ENCODE results near the gene MFRP.

MFRP gene

DNA sequence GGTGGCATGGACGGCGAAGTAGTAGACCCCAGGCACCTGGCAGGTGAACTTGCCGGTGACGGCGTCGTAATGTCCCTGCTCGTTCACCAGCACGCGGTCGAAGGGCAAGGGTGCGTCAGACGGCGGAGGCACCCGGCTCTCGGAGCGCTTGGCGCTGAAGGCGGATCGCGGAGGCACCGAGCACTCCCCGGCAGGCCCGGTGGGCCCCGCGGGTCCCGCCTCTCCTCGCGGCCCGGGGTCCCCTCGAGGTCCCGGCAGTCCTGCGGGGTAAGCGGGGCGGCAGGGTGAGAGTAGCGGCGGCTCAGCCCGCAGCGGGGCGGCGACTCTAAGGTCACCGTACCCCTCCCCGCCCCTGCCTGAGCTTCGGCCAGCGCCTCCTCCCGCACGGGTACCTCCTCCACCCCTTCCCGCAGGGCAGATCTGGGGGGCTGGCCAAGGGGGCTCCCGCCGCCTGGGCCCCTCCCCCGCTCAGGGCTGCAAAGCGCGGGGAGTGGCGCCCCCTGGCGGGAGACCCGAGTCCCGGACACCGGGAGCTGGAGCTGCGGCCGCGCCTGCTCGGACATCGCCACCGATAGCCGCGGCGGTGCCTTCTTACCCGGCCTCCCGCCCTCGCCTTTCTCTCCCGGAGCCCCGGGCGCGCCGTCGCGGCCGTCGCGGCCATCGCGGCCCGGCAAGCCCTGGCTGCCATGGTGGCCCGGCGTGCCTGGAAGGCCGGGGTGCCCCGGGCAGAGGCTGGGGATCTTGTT is 6.7 kb downstream of the MFRP start:
- Mint-ChIP-seq H3K36me3 (peaks cover 9 to 32% of the 10 kb centered on the region in 2 donors), H3K27ac (no peak overlapping the region), H3K9me3 (no peaks in the 10 kb centered on the region), H3K27me3 (peaks cover 50 to 56% of the 10 kb centered on the region in 2 donors), H3K4me3 (peak overlapping the region; percentile 54 to 68), H3K4me1 (peaks cover 36 to 61% of the 10 kb centered on the region in 2 donors)
- ATAC-seq (replicated peaks) (peak; percentile 26 to 40), DNase-seq (no peak)

DNA sequence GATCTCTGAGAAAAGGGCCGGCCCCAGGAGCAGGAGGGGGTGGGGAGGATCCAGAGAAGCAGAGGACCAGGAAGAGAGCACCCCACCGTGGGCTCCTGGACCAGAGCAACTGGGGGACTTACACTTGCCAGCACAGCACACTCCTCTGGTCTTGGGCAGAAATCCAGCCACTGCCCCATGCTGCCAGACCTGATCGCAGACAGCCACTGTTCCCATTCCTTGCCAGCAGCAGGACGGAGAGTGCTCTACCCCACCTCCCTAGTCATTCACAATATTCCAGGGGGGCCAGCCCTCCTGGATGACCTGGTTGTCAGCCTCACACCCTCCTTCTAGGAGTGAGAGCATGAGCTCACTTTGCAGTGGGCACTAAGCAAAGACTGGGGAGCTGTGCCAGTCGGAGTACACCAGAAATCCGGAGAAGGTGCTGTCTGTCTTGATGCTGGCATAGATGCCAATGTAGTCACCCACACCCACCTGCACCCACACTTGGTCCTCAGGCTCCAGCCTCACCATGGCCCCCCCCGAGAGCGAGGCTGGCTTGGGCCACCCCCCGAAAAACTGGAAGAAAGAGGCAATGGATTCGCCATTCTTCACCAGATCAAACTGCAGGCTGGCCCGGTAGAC is 7.4 kb downstream of the MFRP start:
- no peak for DNase-seq
- H3K4me1 Mint-ChIP-seq, result peaks cover 36 to 62% of the 10 kb centered on the region in 2 donors

DNA sequence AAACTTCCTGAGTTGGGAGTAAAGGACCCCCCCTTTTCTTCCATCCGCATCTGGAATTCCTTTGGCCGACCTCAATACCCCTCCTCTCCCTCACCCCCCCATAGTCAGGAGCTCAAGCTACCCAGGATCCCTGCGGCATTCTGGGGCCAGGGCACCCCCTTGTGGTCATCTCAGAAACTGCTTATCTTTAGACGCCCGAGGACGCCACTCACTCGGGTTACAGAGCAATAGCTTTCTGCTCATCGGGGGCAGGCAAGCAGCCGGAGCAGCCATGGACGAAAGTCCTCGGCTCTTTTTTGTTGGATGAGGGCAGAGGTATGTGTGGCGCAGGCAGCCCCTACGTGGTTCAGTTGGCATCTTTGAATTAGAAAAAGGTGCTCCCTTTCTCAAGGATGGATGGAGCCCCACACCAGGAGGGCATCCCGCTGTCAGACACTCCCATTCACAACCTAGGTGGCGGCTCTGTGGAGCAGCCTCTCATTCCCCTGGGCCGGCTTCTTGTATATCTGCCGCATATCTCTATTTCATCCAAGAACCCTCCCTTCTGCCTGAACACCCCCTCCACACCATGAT is 8.1 kb downstream of the MFRP start:
- peaks cover 38 to 44% of the 10 kb centered on the region in 2 donors for H3K27me3 Mint-ChIP-seq
- H3K9me3 Mint-ChIP-seq, result no peaks in the 10 kb centered on the region
- ATAC-seq (replicated peaks) (peak in 1 of 2 donors; percentile 31), DNase-seq (no peak)
- peaks cover 36 to 62% of the 10 kb centered on the region in 2 donors for H3K4me1 Mint-ChIP-seq
- no peak overlapping the region for H3K4me3 Mint-ChIP-seq
- peak overlapping the region; percentile 9 for H3K27ac Mint-ChIP-seq
- peaks cover 9 to 32% of the 10 kb centered on the region in 2 donors for H3K36me3 Mint-ChIP-seq

More for the DNA sequence above, 7.4 kb downstream of the MFRP start:
- no peak for ATAC-seq (replicated peaks)
- Mint-ChIP-seq H3K9me3 (no peaks in the 10 kb centered on the region), H3K27ac (no peak overlapping the region), H3K4me3 (peak overlapping the region; percentile 54 to 68), H3K27me3 (peaks cover 44 to 50% of the 10 kb centered on the region in 2 donors), H3K36me3 (peaks cover 9 to 32% of the 10 kb centered on the region in 2 donors)

DNA sequence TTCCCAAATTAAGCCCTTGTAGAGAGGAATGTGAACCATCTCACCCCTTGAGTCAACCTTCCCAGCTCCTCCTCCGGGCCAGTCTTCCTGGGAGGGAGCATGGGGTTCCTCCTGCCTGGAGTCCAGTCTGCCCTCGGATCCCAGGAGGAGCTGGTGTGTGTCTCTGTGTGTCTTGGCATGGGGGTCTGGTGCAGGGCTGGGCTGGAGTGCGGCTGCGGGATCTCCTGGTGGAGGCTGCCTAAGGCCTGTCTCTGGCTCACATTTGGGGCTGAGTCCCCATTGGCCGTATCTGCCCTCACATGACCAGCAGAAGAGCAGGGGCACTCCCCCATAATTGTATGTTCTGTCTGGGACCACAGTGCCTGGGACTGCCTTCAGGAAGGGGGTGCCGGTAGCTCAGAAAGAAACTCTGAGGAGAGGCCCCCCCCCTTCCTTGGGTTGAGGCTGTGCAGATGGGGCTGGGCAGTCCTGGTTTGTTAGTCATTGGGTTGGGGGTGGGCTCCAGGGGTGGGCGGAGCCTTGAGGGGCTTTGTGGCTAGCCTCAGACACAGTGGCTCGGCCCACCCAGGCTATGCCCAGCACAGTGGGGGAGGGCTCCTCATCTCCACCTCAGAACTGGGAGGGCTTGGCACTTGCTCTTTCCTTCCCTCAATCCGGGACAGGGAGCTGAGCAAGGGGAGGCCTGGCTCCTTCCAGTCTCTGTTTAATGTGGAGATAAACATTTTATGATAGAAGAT is 8.8 kb downstream of the MFRP start:
- peaks cover 9 to 32% of the 10 kb centered on the region in 2 donors for H3K36me3 Mint-ChIP-seq
- no peak overlapping the region for H3K4me3 Mint-ChIP-seq
- no peak overlapping the region for H3K27ac Mint-ChIP-seq
- DNase-seq (no peak), ATAC-seq (replicated peaks) (no peak)
- H3K4me1 Mint-ChIP-seq, result peaks cover 38 to 62% of the 10 kb centered on the region in 2 donors
- H3K9me3 Mint-ChIP-seq, result no peaks in the 10 kb centered on the region
- peaks cover 32 to 37% of the 10 kb centered on the region in 2 donors for H3K27me3 Mint-ChIP-seq

- H3K27ac Mint-ChIP-seq, result no peak overlapping the region
- peaks cover 25 to 31% of the 10 kb centered on the region in 2 donors for H3K27me3 Mint-ChIP-seq
- peaks cover 9 to 32% of the 10 kb centered on the region in 2 donors for H3K36me3 Mint-ChIP-seq
- no peak for ATAC-seq (replicated peaks)
- no peaks in the 10 kb centered on the region for H3K9me3 Mint-ChIP-seq
- H3K4me1 Mint-ChIP-seq, result peaks cover 40 to 62% of the 10 kb centered on the region in 2 donors
- DNase-seq, result no peak
- H3K4me3 Mint-ChIP-seq, result no peak overlapping the region
These were observed 9.6 kb downstream of the MFRP start for GRCh38 chr11:119336744-119337469.

- Mint-ChIP-seq H3K27ac (peak overlapping the region; percentile 99), H3K4me3 (peak overlapping the region; percentile 90 to 99), H3K36me3 (peaks cover 9 to 32% of the 10 kb centered on the region in 2 donors), H3K4me1 (peaks cover 33 to 52% of the 10 kb centered on the region in 2 donors), H3K27me3 (peaks cover 16 to 21% of the 10 kb centered on the region in 2 donors), H3K9me3 (no peaks in the 10 kb centered on the region)
- no peak for ATAC-seq (replicated peaks)
- DNase-seq, result no peak
These were observed 10.6 kb downstream of the MFRP start for GRCh38 chr11:119335655-119336543.

- ATAC-seq (replicated peaks), result no peak
- no peak for DNase-seq
- Mint-ChIP-seq H3K4me3 (peak overlapping the region; percentile 90 to 99), H3K4me1 (peaks cover 31 to 48% of the 10 kb centered on the region in 2 donors), H3K27ac (peak overlapping the region; percentile 99), H3K27me3 (peaks cover 15 to 17% of the 10 kb centered on the region in 2 donors), H3K36me3 (peaks cover 9 to 32% of the 10 kb centered on the region in 2 donors), H3K9me3 (no peaks in the 10 kb centered on the region)
These were observed 11.3 kb downstream of the MFRP start for GRCh38 chr11:119335091-119335654.

- peak; percentile 97 to 98 for ATAC-seq (replicated peaks)
- peaks cover 30 to 46% of the 10 kb centered on the region in 2 donors for H3K4me1 Mint-ChIP-seq
- DNase-seq, result peak; percentile 90
- peak within 1 kb of the TSS; percentile 99 for H3K27ac Mint-ChIP-seq
- H3K27me3 Mint-ChIP-seq, result peaks cover 13 to 16% of the 10 kb centered on the region in 2 donors
- H3K36me3 Mint-ChIP-seq, result peaks cover 9 to 31% of the 10 kb centered on the region in 2 donors
- H3K9me3 Mint-ChIP-seq, result no peaks in the 10 kb centered on the region
- H3K4me3 Mint-ChIP-seq, result peak within 1 kb of the TSS; percentile 90 to 99
These were observed 12.2 kb downstream of the MFRP start, which contains the start of gene RNF26 for GRCh38 chr11:119334174-119334930. TSS of gene RNF26 (plus strand) at chr11:119334527. CDS start at chr11:119335123, 596 bp downstream.

- ATAC-seq (replicated peaks) (no peak), DNase-seq (no peak)
- peaks cover 23 to 26% of the 10 kb centered on the region in 2 donors for H3K4me1 Mint-ChIP-seq
- no peaks in the 10 kb centered on the region for H3K9me3 Mint-ChIP-seq
- H3K36me3 Mint-ChIP-seq, result peaks cover 5 to 14% of the 10 kb centered on the region in 2 donors
- no peak overlapping the region for H3K27ac Mint-ChIP-seq
- no peak overlapping the region for H3K4me3 Mint-ChIP-seq
- H3K27me3 Mint-ChIP-seq, result peaks cover 0 to 4% of the 10 kb centered on the region in 2 donors
These were observed 14.3 kb downstream of the MFRP start for GRCh38 chr11:119332111-119332765.

DNA sequence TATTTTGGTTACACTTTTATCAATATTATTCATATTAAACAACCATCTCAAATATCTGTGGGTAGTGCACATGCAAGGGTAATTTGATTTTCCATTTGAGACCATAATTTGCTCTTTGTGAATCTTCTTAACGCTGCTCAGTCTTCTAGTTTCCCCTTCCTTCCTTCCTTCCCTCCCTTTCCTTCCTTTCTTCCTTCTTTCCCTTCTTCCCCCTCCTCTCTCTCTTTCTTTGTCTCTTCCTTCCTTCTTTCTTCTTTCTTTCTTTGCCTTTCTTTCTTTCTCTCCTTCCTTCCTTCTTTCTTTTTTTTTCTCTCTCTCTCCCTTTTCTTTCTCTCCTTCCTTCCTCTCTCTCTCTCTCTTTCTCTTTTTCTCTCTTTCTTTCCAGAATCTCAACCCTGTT is 16.3 kb downstream of the MFRP start:
- ATAC-seq (replicated peaks), result no peak
- Mint-ChIP-seq H3K4me1 (peaks cover 6 to 8% of the 10 kb centered on the region in 2 donors), H3K4me3 (no peak overlapping the region), H3K9me3 (no peaks in the 10 kb centered on the region), H3K27ac (no peak overlapping the region), H3K36me3 (no peaks in the 10 kb centered on the region), H3K27me3 (peaks cover 0 to 4% of the 10 kb centered on the region in 2 donors)
- no peak for DNase-seq

DNA sequence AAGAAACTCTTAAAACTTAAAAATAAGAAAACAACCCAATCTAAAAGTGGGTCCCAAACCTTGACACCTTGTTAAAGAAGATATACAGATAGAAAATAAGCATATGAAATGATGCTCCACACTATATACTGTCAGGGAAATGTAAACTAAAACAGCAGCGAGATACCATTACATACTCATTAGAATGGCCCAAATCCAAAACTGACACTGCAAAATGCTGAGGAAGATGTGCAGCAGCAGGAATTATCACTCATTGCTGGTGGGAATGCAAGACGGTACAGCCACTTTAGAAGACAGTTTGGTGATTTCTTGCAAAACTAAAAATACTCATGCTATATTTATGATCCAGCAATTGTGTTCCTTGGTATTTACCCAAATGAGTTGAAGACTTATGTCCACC is 17.2 kb downstream of the MFRP start:
- Mint-ChIP-seq H3K27me3 (peaks cover 0 to 4% of the 10 kb centered on the region in 2 donors), H3K4me3 (no peak overlapping the region), H3K9me3 (no peaks in the 10 kb centered on the region), H3K4me1 (peaks cover 6 to 7% of the 10 kb centered on the region in 2 donors), H3K36me3 (no peaks in the 10 kb centered on the region), H3K27ac (no peak overlapping the region)
- ATAC-seq (replicated peaks) (no peak), DNase-seq (no peak)
